ENCODE results near the gene IMP4. TPM values are rescaled to one million over a fixed set of nuclear protein-coding genes. Genes with fewer than 3 reads are reported as not detected.

The IMP4 gene
- total and polyA plus RNA-seq, 2 experiments from 2014 or later = 87.8 to 147 TPM

DNA sequence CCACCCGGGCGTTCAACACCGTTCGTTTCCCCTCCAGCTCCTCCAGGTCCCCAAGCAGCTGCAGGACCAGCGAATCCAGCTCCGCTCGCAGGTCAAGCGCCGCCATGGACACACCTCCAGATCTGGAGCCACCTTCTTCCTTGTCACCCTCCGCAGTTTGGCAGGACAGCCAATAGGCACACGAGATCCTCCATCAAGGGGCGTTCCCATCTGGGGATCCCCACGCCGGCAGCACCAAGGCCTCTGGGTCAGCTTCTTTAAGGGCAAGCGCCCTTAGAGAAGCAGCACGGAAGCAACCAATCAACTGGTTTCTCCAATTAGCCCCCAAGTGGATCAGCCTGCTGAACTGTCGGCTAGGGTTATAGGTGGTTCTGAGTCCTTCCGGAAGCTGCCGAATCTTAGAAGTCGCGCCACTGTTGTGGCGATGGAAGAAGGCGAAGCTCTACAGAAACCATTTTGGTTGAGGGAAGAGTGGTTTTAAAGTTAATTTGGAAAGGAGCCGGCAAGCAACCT lies 621 bp upstream of the IMP4 start:
- Mint-ChIP-seq H3K4me1 (peaks cover 15% of the 10 kb centered on the region), H3K27me3 (ENCODE audit: insufficient read depth, low read depth, poor library complexity) (peaks cover 23% of the 10 kb centered on the region), H3K36me3 (ENCODE audit: low read depth) (peaks cover 62% of the 10 kb centered on the region), H3K4me3 (peak overlapping the region; percentile 99), H3K27ac (peak overlapping the region; percentile 98), H3K9me3 (peaks cover 2% of the 10 kb centered on the region; the same call in 2 of the 3 replicates)
- Histone ChIP-seq H3K27me3 (ENCODE audit: insufficient read depth) (no peaks in the 10 kb centered on the region), H3K27ac (ENCODE audit: low read depth) (peak overlapping the region; percentile 99), H4K20me1 (replicated peaks; ENCODE audit: insufficient read depth) (no peaks in the 10 kb centered on the region; the same call in 1 of the 2 replicates), H2AFZ (peak overlapping the region; percentile 72), H3F3A (replicated peaks; ENCODE audit: low read depth) (0 out of 2 replicates have a peak, but pooled peaks cover 3% of the 10 kb centered on the region), H3K4me1 (ENCODE audit: insufficient read depth) (peaks cover 9% of the 10 kb centered on the region; the same call in 1 of the 2 replicates), H3K4me2 (peak overlapping the region; percentile 83), H3K9me2 (ENCODE audit: insufficient read depth) (no peaks in the 10 kb centered on the region), H3K36me3 (ENCODE audit: insufficient read depth) (peaks cover 19% of the 10 kb centered on the region), H3K4me3 (peak overlapping the region; percentile 82), H3K79me2 (replicated peaks; ENCODE audit: insufficient read depth) (peaks cover 21% of the 10 kb centered on the region)
- no peak for TF ChIP-seq ZNF114 (CRISPR knock-in tag; IDR thresholded peaks at IDR 0.05)
- peak; percentile 63 for TF ChIP-seq POLR2AphosphoS5 (IDR thresholded peaks at IDR 0.05; ENCODE audit: low read depth)
- ATAC-seq (peak; percentile 80), DNase-seq (ENCODE audit: low spot score) (peak; percentile 97)

DNA sequence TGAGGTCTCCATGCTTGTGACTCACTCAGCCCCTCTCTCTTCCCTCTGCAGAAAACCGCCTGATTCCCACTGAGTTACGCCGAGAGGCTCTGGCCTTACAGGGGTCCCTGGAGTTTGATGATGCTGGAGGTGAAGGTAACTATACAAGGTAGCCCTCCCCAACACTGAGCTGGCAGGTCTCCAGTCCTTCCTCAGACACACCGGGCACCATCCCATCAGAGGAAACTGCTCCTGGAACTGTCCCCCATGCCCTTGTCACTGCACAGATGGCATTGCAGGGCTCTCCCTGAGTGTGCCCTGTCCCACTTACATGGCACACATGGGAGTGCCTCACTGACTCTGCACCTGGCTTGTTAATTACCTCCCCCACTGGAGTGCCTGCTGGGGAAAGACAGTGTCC lies 1.9 kb downstream of the IMP4 start:
- H4K20me1 ChIP-seq (replicated peaks; ENCODE audit: insufficient read depth) = peaks cover 4% of the 10 kb centered on the region
- H3K36me3 ChIP-seq (ENCODE audit: insufficient read depth) = peaks cover 25% of the 10 kb centered on the region
- H3K4me3 ChIP-seq = no peak overlapping the region
- H3K4me1 ChIP-seq (ENCODE audit: insufficient read depth) = peaks cover 4% of the 10 kb centered on the region; the same call in 1 of the 2 replicates
- no peak for TF ChIP-seq REST (IDR thresholded peaks at IDR 0.05; ENCODE audit: unreplicated experiment)
- no peak for TF ChIP-seq STAT1 (IDR thresholded peaks at IDR 0.05; ENCODE audit: unreplicated experiment)
- no peak for TF ChIP-seq JUNB (IDR thresholded peaks at IDR 0.05; ENCODE audit: unreplicated experiment)
- TF ChIP-seq ZNF114 (CRISPR knock-in tag; IDR thresholded peaks at IDR 0.05) = no peak
- TF ChIP-seq ETS1 (IDR thresholded peaks at IDR 0.05) = no peak
- no peak for TF ChIP-seq NANOG (IDR thresholded peaks at IDR 0.05; ENCODE audit: borderline replicate concordance)
- TF ChIP-seq EZH2 (IDR thresholded peaks at IDR 0.05; ENCODE audit: low read depth, unreplicated experiment) = no peak
- no peak for TF ChIP-seq EZH2phosphoT487 (IDR thresholded peaks at IDR 0.05; ENCODE audit: unreplicated experiment)
- H3K27ac ChIP-seq (ENCODE audit: low read depth) = no peak overlapping the region
- ATAC-seq (no peak), DNase-seq (ENCODE audit: low spot score) (no peak)
- no peak overlapping the region for H3K27ac Mint-ChIP-seq
- peaks cover 19% of the 10 kb centered on the region for H3K27me3 Mint-ChIP-seq (ENCODE audit: insufficient read depth, low read depth, poor library complexity)
- H3K27me3 ChIP-seq (ENCODE audit: insufficient read depth) = no peaks in the 10 kb centered on the region
- peaks cover 8% of the 10 kb centered on the region for H3K4me1 Mint-ChIP-seq
- H3K4me2 ChIP-seq = no peak overlapping the region
- H3K9me3 Mint-ChIP-seq = no peaks in the 10 kb centered on the region
- peaks cover 21% of the 10 kb centered on the region for H3K79me2 ChIP-seq (replicated peaks; ENCODE audit: insufficient read depth)
- H3F3A ChIP-seq (replicated peaks; ENCODE audit: low read depth) = 0 out of 2 replicates have a peak, but pooled peaks cover 3% of the 10 kb centered on the region
- H3K36me3 Mint-ChIP-seq (ENCODE audit: low read depth) = peaks cover 63% of the 10 kb centered on the region
- no peak overlapping the region for H2AFZ ChIP-seq
- peak overlapping the region; percentile 99; the same call in 2 of the 3 replicates for H3K4me3 Mint-ChIP-seq
- no peaks in the 10 kb centered on the region for H3K9me2 ChIP-seq (ENCODE audit: insufficient read depth)

Measured in GM23338 (cell line).